HG03469 (cell line): ENCODE results near the gene C19orf85.
A peak's percentile ranks its signal among the peaks of the same experiment; 100 is the strongest.
"Not testable (repeated sequence)": the region's sequence is repeated elsewhere in the genome, so short reads cannot be mapped to it uniquely, and the experiment has no call there.

Experiments
- ATAC-seq: cut with Tn5 transposase; IDR thresholded peaks from one replicate; pipeline ENCODE4 v1.9.1; 2021; ENCODE audit warnings: mild to moderate bottlenecking, moderate library complexity, moderate number of reproducible peaks; ENCODE audit not compliant: unreplicated experiment

C19orf85 gene

DNA sequence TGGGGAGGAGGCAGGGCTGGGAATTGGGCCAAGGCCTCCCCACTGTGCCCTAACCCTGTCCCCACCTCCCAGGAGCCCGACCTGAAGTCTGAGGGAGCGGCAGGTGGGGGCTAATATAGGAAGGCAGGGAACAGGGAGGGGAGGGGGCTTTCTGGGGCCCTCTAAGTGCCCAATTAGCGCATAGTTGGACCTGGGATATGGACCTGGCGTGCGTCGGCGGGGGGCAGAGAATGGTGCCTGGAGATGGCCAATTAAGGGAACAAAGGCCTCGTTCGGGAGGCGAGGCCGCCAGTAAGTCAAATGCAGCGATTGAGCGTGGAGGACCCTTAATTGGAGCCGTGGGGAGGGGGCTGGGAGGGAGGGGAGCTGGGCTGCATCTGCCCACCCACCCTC lies at the start of gene C19orf85:
TSS of gene C19orf85 (minus strand) at position 90 of the 393 bp plus-strand sequence. CDS start 197 bp downstream, outside the sequence.
- ATAC-seq = no peak

DNA sequence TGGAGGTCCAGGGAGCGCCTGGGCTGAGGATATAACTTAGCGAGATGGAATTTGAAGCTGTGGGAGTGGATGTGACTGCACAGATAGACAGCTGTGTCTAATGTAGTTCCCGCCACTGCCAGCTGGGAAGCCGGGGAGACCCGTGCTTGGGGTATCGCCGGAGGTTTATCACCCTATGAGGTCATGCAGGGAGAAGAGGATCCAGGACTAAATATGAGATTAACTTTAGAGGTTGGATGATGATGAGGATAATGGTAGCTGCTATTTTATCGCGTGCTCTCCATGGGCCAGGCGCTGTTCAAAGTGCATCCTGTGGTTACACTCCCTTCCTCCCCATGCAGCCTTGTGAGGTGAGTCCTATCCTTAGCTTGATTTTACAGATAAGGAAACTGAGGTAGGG lies 43.6 kb upstream of the C19orf85 start:
- ATAC-seq = no peak

DNA sequence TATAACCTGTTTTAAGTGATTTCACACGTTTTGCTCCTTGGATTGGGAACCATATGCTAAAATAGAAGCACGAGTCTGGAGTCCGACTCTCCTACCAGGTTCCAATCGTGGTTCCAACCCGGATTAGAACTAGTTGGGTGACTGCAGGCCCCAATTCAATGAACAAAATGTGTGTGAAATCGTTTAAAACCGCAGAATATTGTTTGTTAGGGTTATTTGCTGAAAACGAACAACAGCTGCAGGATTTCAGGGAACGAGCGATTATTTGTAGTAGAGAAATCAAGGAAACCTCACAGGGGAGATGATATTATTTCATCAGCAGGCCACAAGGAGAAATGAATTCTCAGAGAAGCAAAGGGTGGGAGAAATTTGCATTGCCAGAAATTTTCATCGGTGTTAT lies 40.4 kb upstream of the C19orf85 start:
- no peak for ATAC-seq

DNA sequence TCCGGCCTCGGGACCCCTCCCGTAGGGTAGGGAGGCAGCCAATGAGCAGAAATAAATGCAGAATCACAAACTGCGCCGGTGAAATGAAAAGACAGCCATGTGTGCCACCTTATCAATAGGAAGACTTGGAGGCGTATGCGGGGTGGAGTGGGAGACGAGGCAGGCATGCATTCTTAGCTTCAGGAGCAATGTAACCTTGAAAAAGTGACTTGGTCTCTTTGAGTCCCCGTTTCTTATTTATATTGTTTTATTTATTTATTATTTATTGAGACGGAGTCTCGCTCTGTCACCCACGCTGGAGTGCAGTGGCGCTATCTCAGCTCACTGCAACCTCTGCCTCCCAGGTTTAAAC lies 39.7 kb upstream of the C19orf85 start:
- ATAC-seq = no peak

DNA sequence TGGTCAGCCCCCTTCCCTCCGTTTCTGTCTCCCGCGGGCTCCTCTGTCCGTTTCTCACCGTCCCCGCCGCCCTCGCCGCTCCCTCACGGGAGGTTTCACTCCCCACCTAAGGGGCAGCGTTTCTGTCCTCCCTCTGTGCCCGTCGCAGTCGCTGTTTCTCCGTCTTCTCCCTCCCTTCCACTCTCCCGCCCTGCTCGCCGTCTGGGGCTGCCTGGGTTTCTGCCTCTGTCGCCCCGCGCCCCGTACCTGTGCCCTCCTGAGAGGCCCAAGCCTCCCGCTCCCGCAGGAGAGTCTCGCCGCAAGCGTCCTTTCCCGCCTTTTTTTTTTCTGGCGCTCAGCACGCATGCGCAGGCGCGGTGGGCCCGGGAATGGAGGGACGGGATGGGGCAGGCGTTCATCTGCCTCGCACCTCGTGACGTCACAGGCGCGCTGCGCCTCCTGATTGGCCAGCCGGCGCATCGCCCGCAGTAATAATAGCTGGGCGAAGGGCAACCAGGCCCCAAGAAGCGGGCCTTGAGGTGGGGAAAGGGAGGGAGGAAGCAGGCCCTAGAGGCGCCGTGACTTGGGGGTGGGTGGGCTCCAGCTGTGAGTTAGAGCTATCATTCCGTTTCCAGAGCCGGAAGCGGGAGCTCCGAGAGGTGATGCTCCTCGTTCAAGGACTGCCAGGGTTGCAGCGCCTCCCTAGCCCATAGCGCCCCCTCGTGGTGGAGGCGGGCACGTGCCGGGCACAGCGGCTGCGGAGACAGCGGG lies 39.1 kb upstream of the C19orf85 start:
- ATAC-seq = peak; percentile 88

DNA sequence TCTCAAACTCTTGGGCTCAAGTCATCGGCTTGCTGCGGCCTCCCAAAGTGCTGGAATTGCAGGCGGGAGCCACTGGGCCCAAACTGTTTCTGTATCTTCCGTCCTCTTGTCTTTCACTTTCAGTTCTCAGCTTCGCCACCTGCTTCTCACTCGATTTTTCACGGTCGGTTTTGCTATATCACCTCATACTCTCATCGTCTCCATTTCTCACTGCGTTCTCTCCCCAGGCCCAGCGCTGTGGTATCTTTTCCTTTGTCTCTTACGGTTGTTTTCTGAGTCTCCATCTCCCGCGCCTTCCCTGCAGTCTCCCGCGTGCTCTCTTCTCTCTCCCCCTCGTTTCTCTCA lies 38.6 kb upstream of the C19orf85 start:
- no peak for ATAC-seq

DNA sequence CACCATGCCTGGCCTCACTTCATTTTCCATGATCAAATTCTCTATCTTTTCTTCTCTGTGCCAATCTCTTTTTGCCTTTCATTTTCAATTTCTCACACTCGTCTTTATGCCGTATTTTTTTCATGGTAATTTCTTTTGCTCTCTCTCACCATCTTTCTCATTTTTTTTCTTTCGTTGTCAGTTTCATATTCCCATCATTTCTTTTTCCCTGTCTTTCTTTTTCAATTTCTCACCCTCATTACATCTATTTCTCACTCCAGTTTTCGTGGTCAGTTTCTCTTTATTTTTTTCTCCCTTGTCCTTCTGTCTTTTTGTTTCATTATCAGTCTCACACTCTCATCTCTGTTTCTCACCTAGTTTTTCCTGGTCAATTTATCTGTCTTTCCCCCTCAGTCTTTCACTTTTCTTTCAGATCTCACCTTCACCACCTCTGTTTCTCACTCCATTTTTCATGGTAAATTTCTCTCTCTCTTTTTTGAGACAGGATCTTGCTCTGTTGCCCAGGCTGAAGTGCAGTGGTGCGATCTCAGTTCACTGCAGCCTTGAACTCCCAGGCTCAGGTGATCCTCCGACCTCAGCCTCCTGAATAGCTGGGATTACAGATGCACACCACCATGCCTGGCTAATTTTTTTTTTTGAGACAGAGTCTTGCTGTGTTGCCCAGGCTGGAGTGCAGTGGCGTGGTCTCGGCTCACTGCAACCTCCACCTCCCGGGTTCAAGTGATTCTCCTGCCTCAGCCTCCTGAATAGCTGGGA lies 37.8 kb upstream of the C19orf85 start:
- ATAC-seq = no peak

DNA sequence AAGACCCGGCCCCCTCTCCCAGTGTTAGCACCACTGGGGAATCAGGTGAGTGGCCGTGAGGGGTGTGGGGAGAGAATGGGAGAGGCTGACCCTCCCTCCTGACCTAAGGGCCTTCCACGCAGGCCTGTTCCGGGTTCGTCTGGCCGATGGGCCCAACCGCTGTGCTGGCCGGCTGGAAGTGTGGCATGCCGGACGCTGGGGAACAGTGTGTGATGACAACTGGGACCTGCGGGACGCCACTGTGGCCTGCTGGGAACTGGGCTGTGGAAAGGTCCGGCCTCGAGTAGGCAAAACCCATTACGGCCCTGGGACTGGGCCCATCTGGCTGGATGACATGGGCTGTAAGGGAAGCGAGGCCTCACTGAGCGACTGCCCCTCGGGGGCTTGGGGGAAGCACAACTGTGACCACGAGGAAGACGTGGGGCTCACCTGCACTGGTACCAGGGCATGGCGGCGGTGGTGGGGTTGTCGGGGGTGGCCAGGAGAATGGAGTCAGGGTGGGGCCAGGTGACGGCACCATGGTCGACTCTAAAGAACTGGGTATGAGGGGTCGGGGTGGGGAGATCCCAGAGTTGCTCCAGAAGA lies 35.9 kb upstream of the C19orf85 start:
- ATAC-seq = no peak

DNA sequence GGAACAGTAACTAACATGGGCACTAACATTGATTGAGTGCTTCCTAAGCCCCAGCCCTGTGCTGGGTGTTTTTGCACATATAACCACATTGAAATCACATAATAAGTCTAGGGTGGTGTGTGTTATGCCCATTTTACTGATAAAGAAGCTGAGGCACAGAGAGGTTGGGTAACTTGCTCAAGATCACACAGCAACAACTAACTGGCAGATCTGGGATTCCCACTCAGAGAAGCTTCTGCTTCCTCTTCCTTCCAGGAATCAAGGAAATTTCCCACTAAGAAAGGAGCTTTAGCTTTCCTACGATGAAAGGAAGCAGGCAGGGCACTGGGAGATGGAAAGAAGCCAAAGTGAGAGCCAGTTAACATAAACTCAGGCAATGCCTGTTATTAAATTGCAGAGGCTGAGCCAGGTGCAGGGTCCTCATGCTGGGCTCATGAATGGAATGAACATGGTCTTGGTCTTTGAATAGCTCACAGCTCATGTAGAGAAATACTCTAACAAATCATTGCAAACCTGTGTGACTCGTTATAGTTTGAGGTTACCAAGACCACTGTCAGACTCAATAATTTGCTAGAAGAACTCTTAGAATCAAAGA lies 33.8 kb upstream of the C19orf85 start:
- no peak for ATAC-seq

DNA sequence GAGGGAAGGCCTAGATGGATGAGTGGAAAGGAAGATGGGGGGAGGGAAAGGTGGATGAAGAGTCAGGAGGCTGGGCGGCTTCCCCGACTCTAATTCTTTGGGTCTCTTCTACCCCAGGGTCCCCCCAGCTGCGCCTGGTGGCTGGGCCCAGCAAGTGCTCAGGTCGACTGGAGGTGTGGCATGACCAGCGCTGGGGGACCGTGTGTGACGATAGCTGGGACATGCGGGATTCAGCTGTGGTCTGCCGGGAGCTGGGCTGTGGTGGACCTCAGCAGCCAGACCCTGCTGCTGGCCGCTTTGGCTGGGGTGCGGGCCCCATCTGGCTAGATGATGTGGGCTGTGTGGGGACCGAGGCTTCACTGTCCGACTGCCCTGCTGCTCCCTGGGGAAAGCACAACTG lies 33.2 kb upstream of the C19orf85 start:
- no peak for ATAC-seq

DNA sequence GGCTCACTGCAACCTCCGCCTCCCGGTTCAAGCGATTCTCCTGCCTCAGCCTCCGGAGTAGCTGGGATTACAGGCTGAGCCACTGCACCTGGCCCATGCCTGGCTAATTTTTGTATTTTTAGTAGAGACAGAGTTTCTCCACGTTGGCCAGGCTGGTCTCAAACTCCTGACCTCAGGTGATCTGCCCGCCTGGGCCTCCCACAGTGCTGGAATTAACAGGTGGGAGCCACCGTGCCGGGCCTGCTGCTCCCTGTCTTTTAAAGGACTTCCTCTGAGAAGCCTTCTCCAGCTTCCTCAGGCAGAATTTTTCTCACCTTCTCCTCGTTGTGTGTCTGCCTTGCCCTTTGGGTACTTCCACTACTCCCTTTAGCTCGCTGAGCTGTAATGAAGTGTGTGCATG lies 32.3 kb upstream of the C19orf85 start:
- not testable (repeated sequence) for ATAC-seq

DNA sequence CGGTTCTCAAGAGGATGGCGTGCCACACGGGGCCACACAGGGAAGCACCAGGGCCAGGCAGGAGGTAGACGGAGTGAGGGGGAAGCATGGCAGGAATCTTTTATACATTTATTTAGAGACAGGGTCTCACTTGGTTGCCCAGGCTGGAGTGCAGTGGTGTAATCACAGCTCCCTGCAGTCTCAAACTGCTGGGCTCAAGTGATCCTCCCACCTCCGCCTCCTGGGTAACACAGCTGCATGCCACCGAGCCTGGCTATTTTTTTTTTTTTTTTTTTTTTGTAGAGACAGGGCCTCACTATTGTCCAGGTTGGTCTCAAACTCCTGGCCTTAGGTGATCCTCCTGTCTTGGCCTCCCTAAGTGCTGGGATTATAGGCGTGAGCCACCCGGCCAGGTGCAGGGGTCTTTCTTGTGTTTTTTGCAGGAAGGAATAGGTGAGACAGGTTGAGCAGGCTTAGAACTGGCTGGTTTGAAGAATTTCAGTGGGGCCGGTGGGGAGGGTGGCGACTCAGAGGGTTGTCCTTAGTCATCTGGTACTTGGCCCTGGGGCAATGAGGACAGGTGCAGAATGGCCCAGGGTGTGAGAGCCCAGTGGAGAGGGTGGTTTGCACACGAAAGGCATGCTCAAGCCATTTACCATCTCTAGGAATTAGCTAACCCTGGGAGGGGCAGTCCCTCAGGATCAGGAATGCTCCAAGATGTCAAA lies 31.2 kb upstream of the C19orf85 start:
- no peak for ATAC-seq

DNA sequence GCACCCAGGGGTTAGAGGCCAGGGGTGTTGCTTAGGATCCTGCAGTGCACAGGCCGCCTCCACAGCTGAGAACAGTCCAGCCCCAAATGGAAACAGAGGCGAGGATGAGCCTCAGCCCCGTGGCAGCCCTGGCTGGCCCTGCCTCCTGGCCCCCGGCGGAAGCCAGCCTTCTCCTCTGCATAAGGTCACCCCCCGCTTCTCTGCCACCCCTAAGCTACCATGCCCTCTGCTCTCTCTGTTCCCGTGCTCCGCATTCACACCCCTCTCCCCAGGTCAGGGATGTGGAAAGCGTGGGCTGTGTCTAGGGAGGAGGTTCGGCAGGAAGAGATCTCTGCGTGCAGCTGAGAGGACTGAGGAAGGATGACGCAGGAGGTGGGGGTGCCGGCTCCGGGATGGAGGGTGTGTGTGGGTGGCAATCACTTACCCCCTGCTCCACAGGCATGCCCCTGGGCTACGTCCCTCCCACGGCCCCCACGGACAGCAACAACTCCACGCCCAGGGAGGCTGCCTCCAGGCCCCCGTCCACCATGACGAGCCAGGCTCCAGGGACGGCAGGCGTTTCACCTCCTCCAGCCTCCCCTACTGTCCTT lies 29.7 kb upstream of the C19orf85 start:
- no peak for ATAC-seq

DNA sequence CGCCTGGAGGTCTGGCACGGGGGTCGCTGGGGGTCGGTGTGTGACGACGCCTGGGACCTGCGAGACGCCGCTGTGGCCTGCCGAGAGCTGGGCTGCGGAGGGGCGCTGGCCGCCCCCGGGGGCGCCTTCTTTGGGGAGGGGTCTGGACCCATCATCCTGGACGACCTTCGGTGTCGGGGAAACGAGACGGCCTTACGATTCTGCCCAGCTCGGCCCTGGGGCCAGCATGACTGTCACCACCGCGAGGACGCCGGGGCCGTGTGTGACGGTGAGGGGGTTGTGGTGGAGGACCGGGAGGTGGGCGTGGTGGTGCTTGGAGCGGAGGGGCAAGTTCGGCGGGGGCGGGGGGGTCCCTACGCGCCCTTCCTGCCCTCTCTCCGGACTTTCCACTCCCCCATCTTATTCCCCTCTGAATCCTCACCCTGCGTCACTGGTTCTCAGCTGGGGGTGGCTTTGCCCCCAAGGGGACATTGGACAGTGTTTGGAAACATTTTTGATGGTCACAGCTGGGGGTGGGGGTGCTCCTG lies 29.2 kb upstream of the C19orf85 start:
- ATAC-seq = no peak

DNA sequence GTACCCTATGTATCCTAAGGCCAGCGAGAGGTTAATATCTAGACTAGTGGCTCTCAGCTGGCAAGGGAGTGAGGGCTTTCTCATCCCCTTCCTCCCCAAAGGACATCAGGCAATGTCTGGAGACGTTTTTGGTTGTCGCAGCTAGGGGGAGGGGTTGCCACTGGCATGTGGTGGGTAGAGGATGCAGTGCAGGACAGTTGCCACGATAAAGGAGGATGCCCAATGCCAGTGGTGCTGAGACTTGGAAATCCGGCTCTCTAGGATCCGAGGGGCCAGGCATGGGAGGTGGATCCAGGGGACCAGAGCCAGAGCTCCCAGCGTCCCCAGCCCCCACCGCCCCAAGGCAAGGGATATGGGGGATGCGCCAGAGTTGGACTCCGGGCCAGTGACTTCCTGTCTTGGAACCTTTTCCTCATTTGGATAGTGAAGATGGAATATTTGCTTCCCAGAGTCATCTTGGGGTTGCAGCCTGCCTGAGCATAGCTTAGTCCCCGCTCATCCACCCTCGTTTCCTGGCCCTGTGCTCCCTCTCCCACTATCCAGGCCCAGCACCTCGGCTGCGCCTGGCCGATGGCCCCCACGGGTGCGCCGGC lies 28.6 kb upstream of the C19orf85 start:
- no peak for ATAC-seq

DNA sequence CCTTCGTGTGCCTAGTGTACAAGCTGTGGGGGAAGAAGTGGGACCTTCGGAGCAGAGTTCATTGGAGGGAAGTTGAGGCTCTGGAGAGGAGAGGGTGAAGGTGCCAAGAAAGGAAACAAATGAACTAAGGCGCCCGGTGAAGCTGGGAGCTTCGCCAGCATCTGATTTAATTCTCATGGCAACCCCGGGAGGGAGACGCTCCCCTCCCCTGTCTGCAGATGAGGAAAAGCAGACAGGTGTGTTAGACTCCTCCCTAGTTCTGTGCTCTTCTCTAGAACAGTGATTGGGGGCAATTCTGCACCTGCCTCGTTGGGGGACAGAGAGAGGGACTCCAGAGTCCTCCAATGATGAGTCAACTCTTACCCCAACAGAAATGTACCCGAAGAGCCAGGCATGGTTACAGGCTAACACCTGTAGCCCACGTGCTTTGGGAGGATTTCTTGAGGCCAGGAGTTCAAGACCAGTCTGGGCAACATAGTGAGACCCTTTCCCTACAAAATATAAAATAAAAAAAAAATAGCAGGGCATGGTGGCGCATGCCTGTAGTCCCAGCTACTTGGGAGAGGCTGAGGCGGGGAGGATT lies 27.9 kb upstream of the C19orf85 start:
- no peak for ATAC-seq

DNA sequence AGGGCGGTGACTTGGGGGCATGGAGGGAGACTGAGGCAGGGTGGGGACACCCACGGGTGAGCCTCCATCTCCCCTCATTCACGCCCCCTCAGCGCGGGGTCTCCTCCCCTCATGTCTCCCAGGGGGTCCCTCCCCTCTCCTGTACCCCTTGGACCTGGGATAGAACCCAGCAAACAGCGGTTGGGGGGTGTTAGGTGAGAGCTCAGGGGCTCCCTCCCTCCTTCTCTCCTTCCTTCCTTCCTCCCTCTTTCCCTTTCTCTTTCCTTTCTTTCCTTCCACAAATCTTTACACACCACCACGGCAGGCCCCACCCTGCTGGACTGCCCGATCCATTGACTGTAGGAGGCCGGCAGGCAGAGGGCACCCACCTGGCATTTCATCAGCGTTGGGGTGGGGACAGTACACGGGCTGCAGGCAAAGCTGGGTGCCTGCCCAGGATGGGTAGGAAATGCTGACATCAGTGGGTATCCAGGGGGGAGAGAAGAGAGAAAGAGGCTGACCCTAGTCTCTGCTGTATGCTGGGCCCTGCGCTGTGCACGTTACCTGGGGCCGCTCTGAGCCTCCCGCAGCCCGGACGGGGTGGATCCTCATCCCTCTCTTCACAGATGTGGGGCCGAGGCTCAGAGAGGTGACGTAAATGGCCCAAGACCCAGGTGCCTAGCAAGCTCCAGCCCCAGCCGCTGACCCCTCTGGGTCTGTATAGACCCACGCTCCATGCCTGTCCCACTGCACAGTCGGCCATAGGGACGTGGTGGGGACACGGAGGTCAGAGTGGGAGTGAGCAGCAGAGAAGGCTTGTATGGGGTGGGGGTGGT lies 27.2 kb upstream of the C19orf85 start:
- ATAC-seq = no peak

DNA sequence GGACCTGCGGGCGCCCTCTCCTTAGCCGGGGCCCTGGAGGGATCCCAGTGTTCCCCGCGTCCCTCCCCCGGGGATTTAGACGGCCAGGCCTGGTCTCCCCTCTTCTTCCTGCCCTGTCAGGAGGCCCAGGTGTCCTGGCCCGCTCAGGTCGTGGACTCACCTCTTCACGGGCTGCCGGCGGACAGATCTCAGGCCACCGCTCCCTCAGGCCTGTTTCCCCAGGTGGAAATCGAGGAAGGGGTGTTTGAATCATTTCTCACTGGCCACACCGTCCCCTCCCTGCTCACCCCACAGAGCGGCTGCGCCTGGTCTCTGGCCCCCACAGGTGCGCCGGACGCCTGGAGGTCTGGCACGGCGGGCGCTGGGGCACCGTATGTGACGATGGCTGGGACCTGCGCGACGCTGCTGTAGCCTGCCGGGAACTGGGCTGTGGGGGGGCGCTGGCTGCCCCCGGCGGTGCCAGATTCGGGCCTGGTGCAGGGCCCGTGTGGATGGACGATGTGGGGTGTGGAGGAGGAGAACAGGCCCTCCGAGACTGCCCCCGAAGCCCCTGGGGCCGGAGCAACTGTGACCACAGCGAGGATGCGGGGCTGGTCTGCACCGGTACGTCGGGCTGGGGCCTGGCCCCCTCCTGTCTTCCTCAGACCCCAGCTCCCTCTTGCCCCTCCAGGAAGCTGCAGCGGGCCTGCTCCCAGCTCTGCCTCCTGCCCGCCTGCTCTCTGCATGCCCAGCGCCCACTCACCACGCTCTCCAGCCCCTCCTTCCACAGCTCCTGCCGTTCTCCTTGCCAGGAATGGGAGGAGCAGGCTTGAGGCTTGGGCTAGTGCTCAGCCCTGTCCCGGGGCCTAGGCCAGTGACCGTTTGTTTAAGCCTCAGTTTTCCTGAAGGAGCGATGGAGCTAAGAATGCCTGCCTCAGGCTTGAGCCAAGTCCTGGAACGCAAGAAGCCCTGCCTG lies 26.2 kb upstream of the C19orf85 start:
- no peak for ATAC-seq
